GM12878 (cell line): ENCODE results near the gene GRK6. TPM values are rescaled to one million over a fixed set of nuclear protein-coding genes. Genes with fewer than 3 reads are reported as not detected.

ENCODE experiments used
- BCL3 ChIP-seq: IDR thresholded peaks from 2 replicates; pipeline ENCODE4 v1.6.1; 2011; ENCODE audit warnings: borderline replicate concordance, low read depth, mild to moderate bottlenecking, moderate library complexity, low read length; ENCODE audit not compliant: insufficient read depth, poor library complexity, severe bottlenecking
- CREB1 ChIP-seq: IDR thresholded peaks from 2 replicates; pipeline ENCODE4 v1.6.1; 2012; ENCODE audit warnings: low read depth, mild to moderate bottlenecking, inconsistent platforms
- CTCF ChIP-seq, 3 experiments: IDR thresholded peaks in 2 of 3; conservative IDR thresholded peaks in 1 of 3; 2 replicates each; pipeline ENCODE4 v1.5.1; 2011; ENCODE audit warnings: low read depth in 3 of 3, low read length in 3 of 3, mild to moderate bottlenecking in 3 of 3, control low read depth in 2 of 3, moderate library complexity in 2 of 3, inconsistent platforms in 1 of 3, mixed read lengths in 1 of 3; ENCODE audit not compliant: control insufficient read depth in 2 of 3, insufficient read depth in 1 of 3; ENCODE audit errors: extremely low read depth in 1 of 3
- ETV6 ChIP-seq, 2 experiments: fragments of 450-650 bp in 1 of 2; IDR thresholded peaks in 1 of 2; conservative IDR thresholded peaks in 1 of 2; 2 replicates each; pipeline ENCODE4 v1.6.1; 2014; ENCODE audit warnings: antibody characterized with exemption in 1 of 2, borderline replicate concordance in 1 of 2, low read depth in 1 of 2, mild to moderate bottlenecking in 1 of 2, moderate library complexity in 1 of 2
- GATAD2B ChIP-seq: fragments of 450-650 bp; conservative IDR thresholded peaks from 2 replicates; pipeline ENCODE4 v1.6.1; 2017; ENCODE audit warnings: low read depth, mild to moderate bottlenecking, moderate library complexity
- HDAC6 ChIP-seq: fragments of 200-600 bp; sonication (generic); IDR thresholded peaks from one replicate; pipeline ENCODE4 v1.8.0; 2017; ENCODE audit warnings: antibody characterized with exemption; ENCODE audit not compliant: unreplicated experiment
- HSF1 ChIP-seq: fragments of 150-350 bp; IDR thresholded peaks from 2 replicates; pipeline ENCODE4 v1.6.1; 2014; ENCODE audit warnings: mild to moderate bottlenecking, low read depth, low read length
- IRF4 ChIP-seq: IDR thresholded peaks from 2 replicates; pipeline ENCODE4 v1.6.1; 2011; ENCODE audit warnings: low read depth, low read length
- LARP7 ChIP-seq: fragments of 450-650 bp; IDR thresholded peaks from 2 replicates; pipeline ENCODE4 v1.6.1; 2017; ENCODE audit warnings: mild to moderate bottlenecking
- MLLT1 ChIP-seq: fragments of 450-650 bp; IDR thresholded peaks from 2 replicates; pipeline ENCODE4 v1.6.1; 2016; ENCODE audit warnings: mild to moderate bottlenecking
- NFIC ChIP-seq: IDR thresholded peaks from 2 replicates; pipeline ENCODE4 v1.6.1; 2012; ENCODE audit warnings: low read depth, mild to moderate bottlenecking, inconsistent platforms, low read length, moderate library complexity
- NR2F1 ChIP-seq: fragments of 450-650 bp; conservative IDR thresholded peaks from 2 replicates; pipeline ENCODE4 v1.6.1; 2017; ENCODE audit warnings: mild to moderate bottlenecking
- POLR2A ChIP-seq: IDR thresholded peaks from 2 replicates; pipeline ENCODE4 v1.6.1; 2011; ENCODE audit warnings: low read depth, mild to moderate bottlenecking, low read length
- POLR2AphosphoS5 ChIP-seq: IDR thresholded peaks from 2 replicates; pipeline ENCODE4 v1.6.1; 2011; ENCODE audit warnings: mild to moderate bottlenecking, low read length, inconsistent platforms
- RBBP5 ChIP-seq: fragments of 200-600 bp; sonication (generic); conservative IDR thresholded peaks from 2 replicates; pipeline ENCODE4 v1.6.1; 2016
- SMAD5 ChIP-seq: IDR thresholded peaks from 2 replicates; pipeline ENCODE4 v1.6.1; 2016; ENCODE audit warnings: antibody characterized with exemption, low read depth
- TARDBP ChIP-seq: IDR thresholded peaks from 2 replicates; pipeline ENCODE4 v1.6.1; 2016; ENCODE audit warnings: borderline replicate concordance
- ZNF687 ChIP-seq: fragments of 450-650 bp; IDR thresholded peaks from 2 replicates; pipeline ENCODE4 v1.6.1; 2017; ENCODE audit warnings: mild to moderate bottlenecking, moderate library complexity
- ZSCAN29 ChIP-seq: fragments of 450-650 bp; IDR thresholded peaks from 2 replicates; pipeline ENCODE4 v1.6.1; 2017; ENCODE audit warnings: mild to moderate bottlenecking, moderate library complexity
- polyA plus RNA-seq, 11 experiments: library from polyadenylated mRNA; depleted of rRNA in 4 of 11; unstranded in 6 of 11; stranded (reverse) in 5 of 11; fragments of >200 nt; fragmentation: Nextera tagmentation in 4 of 11; fragmentation: Illumina TruSeq in 1 of 11; extraction: Ambion mirVana in 4 of 11; extraction: Trizol in 1 of 11; gene quantifications; 1 replicate in 1 of 11; 2 replicates in 10 of 11; pipeline versions ENCODE4 v1.2.1 to v1.2.3, GENCODE V29; 2011 to 2016; ENCODE audit warnings: inconsistent platforms in 2 of 11, missing spikeins in 2 of 11, low read depth in 1 of 11
- total RNA-seq, 4 experiments: library from RNA; depleted of rRNA in 3 of 4; stranded (reverse); fragments of >200 nt in 3 of 4; fragmentation: Illumina TruSeq in 1 of 4; extraction: Trizol in 1 of 4; gene quantifications; 2 replicates each; pipeline versions ENCODE4 v1.2.1 to v1.2.3, GENCODE V29; 2013 to 2021

The GRK6 gene
- total and polyA plus RNA-seq, 10 of the 15 experiments (the other 5 are each of a cell fraction or from before 2014, with no cell fraction given) = 0.79 to 124 (median 41.6) TPM

GRCh38 chr5:177446200-177447065 lies 20.0 kb downstream of the GRK6 start, which contains the start of gene PRR7 (continued):
- TF ChIP-seq POLR2AphosphoS5 (peak; percentile 73; the same call in 1 of the 2 replicates), CTCF (IDR thresholded peaks at IDR 0.05 in 2 of 3, conservative IDR thresholded peaks at IDR 0.05 in 1 of 3; ENCODE audit: control insufficient read depth in 2 of 3, extremely low read depth in 1 of 3, insufficient read depth in 1 of 3, low read depth in 3 of 3, low read length in 3 of 3) (peak in 1 of 3 experiments; percentile 26; a peak in 1 of 6 replicates), LARP7 (peak; percentile 96), GATAD2B (peak; percentile 70; the same call in 1 of the 2 replicates), ZNF687 (peak; percentile 21; the same call in 1 of the 2 replicates), SMAD5 (peak; percentile 61), RBBP5 (no peak), HSF1 (no peak), ETV6 (conservative IDR thresholded peaks at IDR 0.05 in 1 of 2, IDR thresholded peaks at IDR 0.05 in 1 of 2; ENCODE audit: borderline replicate concordance in 1 of 2, low read depth in 1 of 2) (0 out of 4 replicates have a peak, but pooled peaks of 1 of the 2 experiments have one; percentile 17), MLLT1 (no peak), NFIC (no peak), POLR2A (no peak), NR2F1 (0 out of 2 replicates have a peak, but pooled peaks have one; percentile 73), IRF4 (peak; percentile 37; the same call in 1 of the 2 replicates), TARDBP (peak; percentile 30; the same call in 1 of the 2 replicates), BCL3 (peak; percentile 9), CREB1 (no peak), HDAC6 (peak; percentile 21), ZSCAN29 (0 out of 2 replicates have a peak, but pooled peaks have one; percentile 34)
